LNCAP (cell line): ENCODE measurements around the gene SHROOM3.

ENCODE experiments used
- TF ChIP-seq, protein P1 (sequence below): fragments of 450-650 bp; IDR thresholded peaks from 2 replicates; pipeline ENCODE4 v1.5.1; 2017; ENCODE audit warnings: mild to moderate bottlenecking

Gene SHROOM3

GRCh38 chr4:76596713-76597112 is 161.7 kb downstream of the SHROOM3 start:
- TF ChIP-seq, protein P1, sequence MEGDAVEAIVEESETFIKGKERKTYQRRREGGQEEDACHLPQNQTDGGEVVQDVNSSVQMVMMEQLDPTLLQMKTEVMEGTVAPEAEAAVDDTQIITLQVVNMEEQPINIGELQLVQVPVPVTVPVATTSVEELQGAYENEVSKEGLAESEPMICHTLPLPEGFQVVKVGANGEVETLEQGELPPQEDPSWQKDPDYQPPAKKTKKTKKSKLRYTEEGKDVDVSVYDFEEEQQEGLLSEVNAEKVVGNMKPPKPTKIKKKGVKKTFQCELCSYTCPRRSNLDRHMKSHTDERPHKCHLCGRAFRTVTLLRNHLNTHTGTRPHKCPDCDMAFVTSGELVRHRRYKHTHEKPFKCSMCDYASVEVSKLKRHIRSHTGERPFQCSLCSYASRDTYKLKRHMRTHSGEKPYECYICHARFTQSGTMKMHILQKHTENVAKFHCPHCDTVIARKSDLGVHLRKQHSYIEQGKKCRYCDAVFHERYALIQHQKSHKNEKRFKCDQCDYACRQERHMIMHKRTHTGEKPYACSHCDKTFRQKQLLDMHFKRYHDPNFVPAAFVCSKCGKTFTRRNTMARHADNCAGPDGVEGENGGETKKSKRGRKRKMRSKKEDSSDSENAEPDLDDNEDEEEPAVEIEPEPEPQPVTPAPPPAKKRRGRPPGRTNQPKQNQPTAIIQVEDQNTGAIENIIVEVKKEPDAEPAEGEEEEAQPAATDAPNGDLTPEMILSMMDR = no peak

GRCh38 chr4:76597423-76597979 is 162.5 kb downstream of the SHROOM3 start:
- TF ChIP-seq, protein P1 = no peak

- TF ChIP-seq, protein P1 = no peak
These were observed 165.4 kb downstream of the SHROOM3 start for GRCh38 chr4:76600447-76600846.

GRCh38 chr4:76601791-76602190 is 166.8 kb downstream of the SHROOM3 start:
- TF ChIP-seq, protein P1 = no peak

GRCh38 chr4:76605099-76605563 is 170.1 kb downstream of the SHROOM3 start:
- TF ChIP-seq, protein P1 = no peak

- TF ChIP-seq, protein P1 = no peak
These were observed 171.7 kb downstream of the SHROOM3 start for GRCh38 chr4:76606645-76607265.

DNA sequence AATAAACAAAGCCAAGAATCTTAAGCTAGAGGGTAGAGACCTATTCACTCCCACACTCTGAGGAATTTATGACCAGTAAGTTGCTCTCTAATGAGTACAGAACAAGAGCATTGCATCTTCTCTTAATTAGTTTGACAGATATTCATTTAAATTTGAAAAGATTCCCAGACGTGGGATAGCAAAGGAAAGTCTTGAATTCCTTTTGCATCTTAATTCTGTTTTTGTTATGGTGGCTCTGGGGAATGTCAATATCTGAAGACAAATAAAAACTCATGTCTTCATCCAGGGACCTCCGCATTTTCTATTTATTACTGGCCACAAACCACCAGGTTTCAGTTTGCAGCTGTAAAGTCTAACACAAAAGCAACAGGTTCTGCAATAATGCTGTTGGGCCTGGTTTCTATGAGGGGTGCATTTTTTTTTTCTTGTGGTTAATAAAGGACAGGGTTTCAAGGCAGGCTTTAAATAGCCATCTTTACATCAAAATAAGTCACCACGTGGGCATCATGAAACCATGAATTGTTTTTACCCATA is 172.3 kb downstream of the SHROOM3 start:
- TF ChIP-seq, protein P1 = no peak
